ENCODE measurements around the gene NRG3. TPM values are rescaled to one million over a fixed set of nuclear protein-coding genes. Genes with fewer than 3 reads are reported as not detected.

The NRG3 gene
- total and polyA plus RNA-seq, 7 donors = 0.03 to 0.10 TPM; not detected in 5

- no peaks in the 10 kb centered on the region for H3K36me3 ChIP-seq (ENCODE audit: insufficient read depth in 1 of 2, low read depth in 1 of 2)
- ATAC-seq (no peak), DNase-seq (no peak)
- no peaks in the 10 kb centered on the region for H3K4me1 ChIP-seq
- 76 to 85% (median 83%) methylated on average over 3 of the region's 3 CpGs for WGBS, 3 donors
- H3K27ac ChIP-seq = no peak overlapping the region
- no peak for TF ChIP-seq CTCF (IDR thresholded peaks at IDR 0.05)
- H3K4me3 ChIP-seq = no peak overlapping the region
- H3K27me3 ChIP-seq (ENCODE audit: insufficient read depth in 3 of 3, low read length in 2 of 3) = no peaks in the 10 kb centered on the region
- H3K9me3 ChIP-seq = no peaks in the 10 kb centered on the region
- intact Hi-C loops (cut with DNase I) = no loop called here
Measured at GRCh38 chr10:82353381-82353780, 478.4 kb downstream of the NRG3 start.

- no peak for DNase-seq
- no peak overlapping the region for H3K27ac ChIP-seq
- WGBS, 3 donors = 79 to 83% (median 80%) methylated on average over 16 of the region's 16 CpGs
- no peaks in the 10 kb centered on the region for H3K36me3 ChIP-seq (ENCODE audit: insufficient read depth in 1 of 2, low read depth in 1 of 2)
- no peak overlapping the region for H3K4me3 ChIP-seq
- no peaks in the 10 kb centered on the region for H3K9me3 ChIP-seq
- no peaks in the 10 kb centered on the region for H3K4me1 ChIP-seq
- no peaks in the 10 kb centered on the region for H3K27me3 ChIP-seq (ENCODE audit: insufficient read depth in 3 of 3, low read length in 2 of 3)
- no peak for ATAC-seq
- intact Hi-C loops (cut with DNase I) = no loop called here
- TF ChIP-seq CTCF (IDR thresholded peaks at IDR 0.05) = no peak
Measured at GRCh38 chr10:82358486-82359099, 483.6 kb downstream of the NRG3 start.

GRCh38 chr10:82361256-82361655, 486.3 kb downstream of the NRG3 start:
- WGBS, 3 donors = 31 to 42% (median 31%) methylated on average over 1 of the region's 1 CpG
- H3K36me3 ChIP-seq (ENCODE audit: insufficient read depth in 1 of 2, low read depth in 1 of 2) = no peaks in the 10 kb centered on the region
- H3K9me3 ChIP-seq = no peaks in the 10 kb centered on the region
- DNase-seq (no peak), ATAC-seq (no peak)
- no peak for TF ChIP-seq CTCF (IDR thresholded peaks at IDR 0.05)
- no peak overlapping the region for H3K27ac ChIP-seq
- H3K4me1 ChIP-seq = no peaks in the 10 kb centered on the region
- intact Hi-C loops (cut with DNase I) = no loop called here
- no peaks in the 10 kb centered on the region for H3K27me3 ChIP-seq (ENCODE audit: insufficient read depth in 3 of 3, low read length in 2 of 3)
- H3K4me3 ChIP-seq = no peak overlapping the region

DNA sequence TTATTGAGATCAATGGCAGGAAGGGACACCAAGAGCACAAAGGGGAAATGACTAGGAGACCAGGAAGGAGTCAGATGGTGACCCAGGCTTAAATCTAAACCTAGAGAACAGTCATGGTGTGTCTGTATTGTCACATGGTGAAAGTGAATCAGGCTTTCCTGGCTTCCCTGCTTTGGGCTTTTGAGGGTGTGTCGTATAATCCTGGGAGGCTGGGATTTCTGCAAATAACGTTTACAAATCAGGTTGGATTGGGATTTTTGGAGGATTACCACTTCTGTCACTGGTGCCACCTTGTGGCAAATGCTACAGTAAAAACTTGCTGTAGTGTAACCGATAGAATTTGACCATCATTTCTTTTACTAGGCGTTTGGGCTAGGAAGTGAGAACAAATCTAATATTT, 502.6 kb downstream of the NRG3 start:
- no peaks in the 10 kb centered on the region for H3K4me1 ChIP-seq
- H3K36me3 ChIP-seq (ENCODE audit: insufficient read depth in 1 of 2, low read depth in 1 of 2) = no peaks in the 10 kb centered on the region
- WGBS, 3 donors = 41 to 45% (median 43%) methylated on average over 4 of the region's 4 CpGs
- no peaks in the 10 kb centered on the region for H3K27me3 ChIP-seq (ENCODE audit: insufficient read depth in 3 of 3, low read length in 2 of 3)
- no peak overlapping the region for H3K27ac ChIP-seq
- ATAC-seq (no peak), DNase-seq (no peak)
- intact Hi-C loops (cut with DNase I) = loop anchor here in 1 of 2 donors (5.0 kb wide), 1 partner anchor 155 kb away; no protein-coding TSS in a partner anchor
- H3K4me3 ChIP-seq = no peak overlapping the region
- no peak for TF ChIP-seq CTCF (IDR thresholded peaks at IDR 0.05)
- no peaks in the 10 kb centered on the region for H3K9me3 ChIP-seq

GRCh38 chr10:82378146-82378545, 503.2 kb downstream of the NRG3 start:
- no peaks in the 10 kb centered on the region for H3K9me3 ChIP-seq
- WGBS, 3 donors = 6 to 9% (median 7%) methylated on average over 2 of the region's 2 CpGs
- H3K4me3 ChIP-seq = no peak overlapping the region
- intact Hi-C loops (cut with DNase I) = loop anchor here in 1 of 2 donors (5.0 kb wide), 1 partner anchor 156 kb away; no protein-coding TSS in a partner anchor
- no peaks in the 10 kb centered on the region for H3K27me3 ChIP-seq (ENCODE audit: insufficient read depth in 3 of 3, low read length in 2 of 3)
- H3K4me1 ChIP-seq = no peaks in the 10 kb centered on the region
- no peak for TF ChIP-seq CTCF (IDR thresholded peaks at IDR 0.05)
- no peaks in the 10 kb centered on the region for H3K36me3 ChIP-seq (ENCODE audit: insufficient read depth in 1 of 2, low read depth in 1 of 2)
- ATAC-seq = no peak
- DNase-seq = no peak
- no peak overlapping the region for H3K27ac ChIP-seq
